Measurements from ENCODE around the gene IKZF1.

Gene IKZF1

DNA sequence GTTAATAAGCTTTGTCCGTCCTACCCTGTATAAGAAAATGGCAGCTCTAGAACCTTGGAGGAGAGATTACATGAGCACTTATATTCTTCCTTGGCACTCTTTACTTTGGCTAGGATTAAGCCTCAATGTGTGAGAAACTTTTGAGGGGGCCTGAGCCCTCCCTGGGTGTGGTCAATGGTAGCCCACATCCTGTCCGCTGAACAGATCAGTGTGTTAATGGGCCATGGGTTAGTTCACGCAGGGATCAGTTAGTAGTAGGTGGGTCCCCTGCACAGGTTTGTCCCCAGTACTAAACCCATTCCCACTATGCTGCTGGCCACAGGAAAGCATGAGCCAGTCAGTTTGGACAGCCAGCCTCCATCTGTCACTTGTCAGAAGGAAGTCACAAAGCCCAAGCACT, 20.2 kb upstream of the IKZF1 start:
- DNase-seq, result no peak

DNA sequence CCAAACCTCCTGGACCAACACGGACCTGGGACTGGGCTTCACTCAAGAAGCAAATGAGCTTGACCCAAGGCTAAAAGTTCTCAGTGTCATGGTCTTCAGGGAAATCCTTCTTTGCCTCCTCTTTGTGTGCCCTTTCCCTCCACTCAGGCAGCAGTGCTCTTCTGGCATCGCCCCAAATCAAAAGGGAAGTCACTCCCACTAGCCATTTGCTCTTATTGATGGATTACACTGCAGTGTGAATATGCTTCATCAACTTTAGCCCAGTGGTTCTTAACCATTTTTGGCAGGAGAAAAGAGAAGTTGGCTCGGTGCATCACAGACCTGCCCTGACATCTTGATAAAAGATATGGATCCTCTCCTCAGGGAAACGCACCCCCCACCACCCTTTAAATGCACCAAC, 19.2 kb upstream of the IKZF1 start:
- no peak for DNase-seq

DNA sequence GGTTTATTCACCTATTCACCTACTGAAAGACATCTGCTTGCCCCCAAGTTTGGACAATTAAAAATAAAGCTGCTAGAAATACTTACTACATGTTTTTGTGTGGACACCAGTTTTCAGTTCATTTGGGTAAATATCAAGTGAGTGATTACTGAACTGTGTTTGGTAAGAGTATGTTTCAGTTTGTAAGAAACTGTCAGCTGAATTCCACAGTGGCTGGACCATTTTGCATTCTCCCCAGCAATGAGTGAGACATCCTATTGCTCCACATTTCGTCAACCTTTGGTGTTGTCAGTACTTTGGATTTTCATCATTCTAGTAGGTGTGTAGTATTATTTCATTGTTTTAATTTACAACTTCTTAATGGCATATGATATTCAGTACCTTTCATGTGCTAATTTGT, 17.4 kb upstream of the IKZF1 start:
- DNase-seq, result no peak

DNA sequence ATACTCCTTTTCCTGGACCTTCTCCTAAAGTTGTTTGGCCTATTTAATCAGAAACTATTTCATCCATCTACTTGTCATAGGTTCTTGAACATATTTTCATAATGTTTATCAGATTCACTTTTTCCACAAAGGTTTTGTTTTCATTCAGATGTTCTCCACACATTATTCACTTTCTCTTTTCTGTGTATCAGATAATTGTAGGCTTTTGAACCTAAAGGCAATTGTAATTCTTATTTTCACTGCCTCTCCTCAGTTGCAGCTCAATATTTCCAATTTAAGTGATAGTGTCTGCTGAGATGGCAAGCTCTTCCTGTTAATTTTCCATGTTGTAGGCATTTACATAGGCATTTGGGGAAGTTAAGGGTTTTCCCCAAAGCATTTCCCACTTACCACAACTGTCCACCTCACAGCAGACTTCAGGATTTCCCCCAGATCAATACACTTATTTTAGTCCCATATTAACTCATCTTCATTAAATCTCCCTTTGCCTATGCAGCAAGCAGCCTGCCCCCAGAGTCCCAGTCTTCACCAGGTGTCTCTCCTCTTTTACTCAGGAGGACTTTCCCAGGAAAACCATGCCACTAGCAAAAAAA, 12.3 kb upstream of the IKZF1 start:
- no peak for DNase-seq

DNA sequence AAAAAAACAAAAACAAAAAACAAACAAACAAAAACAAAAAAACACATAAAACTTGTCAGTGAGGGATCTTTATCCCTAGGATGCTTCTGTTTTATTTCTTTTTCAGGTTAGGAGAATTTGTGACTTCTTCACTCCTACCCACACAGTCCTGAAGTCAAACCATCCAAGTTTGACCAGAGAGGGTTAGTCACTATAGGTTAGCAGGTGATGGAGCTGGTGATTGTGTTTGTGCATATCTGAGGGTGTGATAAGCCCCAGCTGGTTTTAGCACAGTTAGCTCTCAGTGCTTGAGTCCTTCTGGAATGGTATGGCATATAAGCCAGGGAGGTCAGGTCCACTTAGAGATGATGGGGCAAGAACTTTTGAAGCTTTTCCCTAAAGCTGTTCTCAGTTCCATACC, 11.8 kb upstream of the IKZF1 start:
- no peak for DNase-seq

DNA sequence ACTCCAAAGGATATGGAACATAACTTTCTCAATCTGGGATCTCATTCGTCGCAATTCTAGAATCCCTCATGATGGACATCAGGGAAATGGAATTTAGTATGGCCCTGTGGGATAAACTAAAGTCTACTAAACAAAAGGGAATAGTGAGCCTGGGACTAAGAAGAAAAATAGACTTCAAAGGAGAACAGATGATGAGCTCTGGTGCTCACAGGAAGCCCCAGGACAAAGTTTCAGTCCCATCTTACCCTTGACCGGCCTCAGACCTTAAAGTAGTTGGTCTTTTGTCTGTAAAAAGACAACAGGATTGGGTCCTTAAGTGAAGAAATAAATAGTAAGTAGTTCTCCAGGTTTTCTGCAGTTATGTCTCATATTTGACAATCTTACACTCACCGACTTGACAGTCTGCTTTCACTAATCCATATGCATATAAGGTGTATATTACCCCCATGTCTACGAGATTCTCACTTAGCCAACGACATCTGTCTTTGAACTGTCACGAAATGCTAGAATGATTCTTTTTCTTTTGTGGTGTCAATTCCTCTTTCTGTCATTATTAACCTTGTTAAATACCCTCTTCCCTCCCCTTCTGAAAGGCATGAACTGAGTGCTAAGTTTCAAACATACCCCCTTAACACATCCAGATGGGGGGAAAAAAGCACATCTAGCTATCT, 10.9 kb upstream of the IKZF1 start:
- DNase-seq, result no peak

DNA sequence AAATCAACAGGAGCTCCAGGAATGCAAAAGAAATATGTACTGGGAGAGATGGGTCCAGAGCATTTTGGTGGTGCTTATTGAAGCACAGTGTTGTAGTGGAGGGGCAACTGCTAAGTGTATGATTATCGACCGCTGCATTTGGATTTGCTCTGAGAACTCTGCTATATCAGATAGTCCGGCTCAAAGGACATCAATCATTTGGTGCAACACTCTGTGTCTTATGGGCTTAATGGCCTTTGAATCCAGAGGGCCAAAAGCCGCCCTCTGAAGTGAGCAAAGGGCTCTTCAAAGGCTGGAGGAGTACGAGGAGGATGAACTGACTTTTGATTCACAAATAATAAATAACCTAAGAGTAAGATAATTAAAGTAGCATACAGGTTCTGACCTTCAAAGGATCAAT, 9.4 kb upstream of the IKZF1 start:
- no peak for DNase-seq

DNA sequence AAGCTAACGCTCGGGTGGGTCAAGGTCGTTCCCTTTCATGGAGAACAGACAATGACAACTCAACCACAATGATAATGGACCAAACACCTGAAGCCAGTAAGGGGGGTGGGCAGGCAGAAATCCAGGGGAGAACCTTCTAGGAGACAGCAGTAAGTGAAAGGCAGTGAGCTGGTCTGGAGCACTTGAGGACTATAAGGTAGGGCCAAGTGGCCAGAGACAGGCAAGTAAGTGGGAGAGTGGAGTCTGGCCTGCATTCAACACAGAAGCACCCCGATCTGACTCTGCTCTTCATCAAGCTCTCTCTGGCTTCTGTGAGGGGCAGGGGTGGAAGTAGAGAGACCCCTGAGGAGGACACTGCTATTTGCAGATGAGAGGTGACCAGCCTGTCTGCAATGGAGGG, 7.7 kb upstream of the IKZF1 start:
- DNase-seq, result no peak

DNA sequence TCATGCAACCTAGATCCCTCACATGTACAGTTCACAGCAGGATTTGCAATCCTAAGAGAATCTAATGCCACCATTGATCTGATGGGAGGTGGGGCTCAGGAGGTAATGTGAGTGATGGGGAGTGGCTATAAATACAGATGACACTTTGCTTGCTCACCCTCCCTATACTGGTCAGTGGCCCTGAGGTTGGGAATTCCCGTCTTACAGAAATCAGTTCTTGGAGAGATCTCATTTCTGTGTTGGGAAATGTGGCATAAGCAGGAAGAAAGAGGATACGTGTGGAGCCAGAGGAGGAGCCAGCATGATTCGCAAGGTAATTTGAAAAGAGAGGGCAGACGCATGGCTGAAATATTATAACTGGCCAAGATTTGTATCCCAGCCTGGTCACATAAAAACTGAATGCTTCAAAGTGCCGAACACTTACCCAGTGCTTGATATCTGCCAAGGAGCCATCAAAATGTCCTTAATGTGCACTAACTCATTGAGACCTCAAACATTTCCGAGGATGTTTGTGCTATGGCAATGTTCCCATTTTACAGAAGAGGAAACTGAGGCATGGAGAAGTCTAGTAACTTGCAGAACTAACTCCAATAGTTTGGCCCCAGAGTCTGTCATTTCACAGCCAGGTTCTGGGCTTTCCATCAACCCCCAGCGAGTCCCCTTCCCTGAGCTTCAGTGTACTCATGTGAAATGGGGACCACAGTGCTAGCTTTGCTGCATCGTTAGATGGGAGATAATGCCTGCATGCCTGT, 5.5 kb upstream of the IKZF1 start:
- DNase-seq, result no peak

DNA sequence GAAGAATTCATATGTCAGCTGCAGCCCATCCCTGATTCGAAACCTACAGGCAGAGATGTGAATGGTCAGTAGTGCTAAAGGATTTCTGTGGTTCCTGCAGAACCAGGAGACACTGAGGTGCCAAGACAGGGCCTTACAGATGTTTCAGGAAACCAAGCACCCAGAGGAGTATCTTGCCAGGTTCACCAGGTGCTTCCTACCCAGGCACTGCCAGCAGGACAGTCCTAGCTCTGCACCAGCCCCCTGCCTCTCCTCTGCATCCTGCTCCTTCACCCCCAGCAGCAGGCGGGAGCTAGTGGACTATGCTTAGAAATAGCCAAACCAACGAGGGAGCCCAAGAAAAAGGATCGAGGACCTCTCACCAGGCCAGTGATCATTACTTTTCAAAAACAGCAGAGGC, 4.2 kb upstream of the IKZF1 start:
- DNase-seq, result no peak

DNA sequence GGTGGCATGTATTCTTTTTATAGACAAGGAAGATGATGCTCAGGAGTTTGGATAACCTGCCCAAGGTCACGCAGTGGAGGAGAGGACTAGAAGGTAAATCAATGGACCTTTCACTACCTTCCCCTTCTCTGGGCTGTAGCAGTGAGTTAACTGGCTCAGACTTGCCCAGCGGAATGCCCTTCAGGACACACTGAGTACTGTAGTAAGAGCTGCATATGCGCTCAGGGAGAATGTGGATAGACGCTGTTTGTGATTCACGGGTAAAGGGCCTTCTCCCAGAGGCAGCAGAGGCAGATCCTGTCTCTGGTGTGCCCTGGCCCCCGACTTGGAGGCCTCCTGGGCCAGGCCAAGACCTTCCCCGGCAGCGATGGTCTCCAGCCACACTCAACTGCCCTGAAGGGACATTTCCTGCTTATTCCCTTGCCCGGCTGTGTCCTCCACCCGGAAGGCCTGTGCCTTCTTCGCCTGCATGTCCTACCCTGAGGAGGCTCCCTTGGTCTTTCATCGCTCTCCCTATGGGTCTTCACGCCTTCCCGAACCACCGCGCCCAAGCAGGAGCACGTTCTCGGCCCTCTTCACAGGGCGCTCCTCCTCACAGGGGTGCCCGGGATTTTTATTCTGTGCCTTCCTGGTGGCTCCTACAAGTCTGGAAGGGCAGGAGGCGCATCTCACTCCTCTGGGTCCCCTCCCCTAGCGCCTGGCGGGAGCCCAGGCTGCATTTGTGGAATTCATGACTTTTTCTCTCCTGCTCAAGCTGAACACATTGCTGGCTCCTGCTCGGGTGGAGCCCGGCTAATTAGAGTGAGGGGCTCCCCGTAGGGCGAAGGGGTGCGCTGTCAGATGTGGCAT, 1.8 kb upstream of the IKZF1 start:
- DNase-seq, result no peak

DNA sequence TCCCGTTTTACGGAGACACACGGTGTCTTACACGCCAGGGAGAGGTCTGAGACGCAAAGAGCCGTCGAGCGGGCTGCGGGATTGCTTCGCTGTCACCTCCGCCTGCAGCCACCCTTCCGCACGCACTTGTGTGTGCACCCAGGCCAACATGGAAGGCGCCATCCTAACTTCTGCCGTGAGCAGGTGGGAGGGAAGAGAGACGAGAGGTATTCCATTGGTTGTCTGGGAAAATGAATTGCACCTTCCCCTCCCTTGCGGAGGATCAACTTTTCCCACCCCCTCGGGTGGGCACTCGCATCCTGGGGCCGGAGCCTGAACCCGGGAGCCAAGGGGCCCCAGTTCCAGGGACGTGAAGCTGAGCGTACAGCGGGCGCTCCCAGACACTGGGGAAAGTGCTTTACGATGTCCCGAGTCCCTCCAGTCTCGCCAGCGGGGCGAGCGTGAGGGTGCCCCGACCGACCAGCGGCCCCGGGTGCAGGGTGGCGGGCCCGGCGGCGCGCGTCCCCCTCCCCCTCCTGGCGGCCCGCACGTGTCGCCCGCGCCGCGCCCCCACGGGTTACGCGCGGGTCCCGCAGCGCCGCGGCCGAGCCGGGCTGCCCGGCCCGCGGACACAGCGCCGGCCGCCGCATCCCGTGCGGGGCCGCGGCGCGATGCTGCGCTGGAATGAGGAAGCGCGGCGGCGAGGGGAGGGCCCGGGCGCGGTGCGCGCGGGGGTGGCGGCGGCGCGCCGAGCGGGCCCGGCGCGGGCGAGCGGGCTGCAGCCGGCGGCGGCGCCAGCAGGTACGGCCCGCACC, 984 bp upstream of the IKZF1 start:
- DNase-seq, result no peak

DNA sequence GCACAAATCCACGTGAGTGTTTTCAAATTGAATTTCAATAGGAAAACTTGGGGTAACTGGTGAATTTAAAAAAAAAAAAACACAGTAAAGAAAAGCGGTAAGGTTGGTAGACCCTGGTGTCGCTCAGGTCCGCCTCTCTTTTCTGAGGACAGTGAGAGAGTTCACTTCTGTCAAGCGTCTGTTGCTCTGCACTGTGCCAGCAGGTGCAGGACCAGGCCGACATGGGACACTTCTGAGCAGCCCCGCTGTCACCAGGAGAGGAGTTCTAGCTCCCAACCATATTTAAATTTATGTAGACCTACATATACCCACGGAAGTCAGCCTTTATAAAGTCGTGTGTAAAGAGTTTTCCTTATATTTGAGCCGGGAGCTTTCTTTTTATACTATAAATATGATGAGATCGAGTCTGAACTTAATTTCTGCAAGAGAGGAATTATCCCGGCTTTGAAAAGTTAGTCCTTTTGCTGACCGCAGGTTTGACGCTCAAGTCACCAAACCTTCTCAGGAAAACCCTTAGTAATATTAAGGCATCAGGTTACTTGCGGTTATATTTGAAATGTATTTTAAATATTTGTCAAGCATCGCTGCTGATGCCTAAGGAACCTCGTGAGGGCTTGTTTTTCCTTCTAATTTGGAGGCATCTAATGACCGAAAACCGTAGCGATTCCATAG, 531 bp downstream of the IKZF1 start:
- DNase-seq, result no peak

DNA sequence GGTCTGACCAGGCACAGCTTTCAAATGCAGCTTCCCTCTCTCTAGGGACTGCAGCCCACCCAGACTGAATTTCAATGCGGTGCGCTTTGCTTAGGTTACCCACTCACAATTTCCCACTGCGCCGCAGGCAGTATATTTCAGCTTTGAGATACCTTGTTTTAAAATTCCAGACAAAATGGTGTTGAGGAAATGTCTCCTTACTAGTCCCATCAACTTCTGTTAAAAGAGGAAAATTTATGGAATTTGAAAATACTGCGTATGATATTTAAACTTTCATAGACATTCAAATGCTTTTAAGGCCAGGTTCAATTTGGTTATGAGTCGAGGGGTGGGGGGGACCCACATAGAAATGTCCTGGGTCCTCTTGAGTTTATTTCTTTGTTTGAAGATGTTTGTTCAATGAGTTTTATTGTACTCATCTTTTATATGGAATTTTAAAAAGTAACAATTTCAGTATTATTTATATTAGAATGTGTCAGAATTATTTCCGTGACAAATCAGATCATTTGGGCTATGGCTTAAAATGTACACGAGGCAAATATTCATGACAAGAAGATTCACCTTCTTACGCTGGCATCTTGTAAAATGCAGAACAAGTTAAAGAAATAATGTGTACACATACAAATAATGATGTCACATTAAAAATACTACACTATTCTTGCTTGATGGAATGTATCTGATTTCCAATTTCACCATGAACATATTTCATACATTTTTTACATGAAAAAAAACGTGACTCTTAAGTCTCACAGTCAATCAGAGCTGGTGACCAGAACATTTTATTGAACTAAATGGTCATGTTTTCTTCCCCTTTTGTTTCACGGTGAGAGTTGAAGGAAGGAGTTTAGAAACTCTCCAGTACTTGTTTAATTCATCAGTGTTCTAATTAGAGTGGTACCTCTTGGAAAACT, 1.3 kb downstream of the IKZF1 start:
- no peak for DNase-seq

DNA sequence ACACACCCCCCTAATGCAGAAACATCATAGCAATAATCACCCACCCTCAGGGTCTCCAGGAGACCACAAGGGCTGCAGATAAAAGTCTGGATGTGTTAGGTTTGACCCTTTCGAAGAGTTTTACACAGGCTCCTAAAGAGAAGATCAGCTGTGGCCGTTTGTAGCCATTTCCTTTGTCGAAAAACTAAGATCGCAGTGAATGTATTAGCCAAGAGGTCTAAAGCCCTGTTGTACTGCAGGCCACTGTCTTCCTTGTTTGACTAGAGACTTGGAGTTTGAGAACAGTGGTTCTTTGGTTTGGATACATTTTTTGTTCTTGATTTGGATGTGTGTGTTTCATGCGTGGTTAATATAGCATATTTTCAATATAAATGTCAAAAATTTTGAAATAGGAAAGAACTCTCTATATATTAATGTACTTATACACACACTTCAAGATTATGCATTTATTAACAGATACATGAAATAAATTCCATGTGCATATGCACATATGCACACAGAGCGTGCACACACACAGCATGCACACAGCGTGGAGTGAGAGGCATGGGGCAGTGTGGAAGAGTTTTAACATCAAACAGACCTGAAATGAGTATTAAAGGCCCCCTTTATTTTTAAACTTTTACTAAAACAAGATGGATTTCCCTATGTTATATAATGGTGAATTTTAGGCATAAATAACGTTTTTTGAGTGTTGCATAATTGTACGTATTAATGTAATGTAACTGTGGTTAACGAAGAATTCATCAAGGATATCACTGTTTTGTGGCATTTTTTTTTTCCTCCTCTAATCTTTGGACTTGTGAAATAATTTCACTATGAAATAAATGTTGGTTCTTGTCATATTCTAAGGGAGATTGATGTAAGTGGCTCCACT, 2.2 kb downstream of the IKZF1 start:
- no peak for DNase-seq

DNA sequence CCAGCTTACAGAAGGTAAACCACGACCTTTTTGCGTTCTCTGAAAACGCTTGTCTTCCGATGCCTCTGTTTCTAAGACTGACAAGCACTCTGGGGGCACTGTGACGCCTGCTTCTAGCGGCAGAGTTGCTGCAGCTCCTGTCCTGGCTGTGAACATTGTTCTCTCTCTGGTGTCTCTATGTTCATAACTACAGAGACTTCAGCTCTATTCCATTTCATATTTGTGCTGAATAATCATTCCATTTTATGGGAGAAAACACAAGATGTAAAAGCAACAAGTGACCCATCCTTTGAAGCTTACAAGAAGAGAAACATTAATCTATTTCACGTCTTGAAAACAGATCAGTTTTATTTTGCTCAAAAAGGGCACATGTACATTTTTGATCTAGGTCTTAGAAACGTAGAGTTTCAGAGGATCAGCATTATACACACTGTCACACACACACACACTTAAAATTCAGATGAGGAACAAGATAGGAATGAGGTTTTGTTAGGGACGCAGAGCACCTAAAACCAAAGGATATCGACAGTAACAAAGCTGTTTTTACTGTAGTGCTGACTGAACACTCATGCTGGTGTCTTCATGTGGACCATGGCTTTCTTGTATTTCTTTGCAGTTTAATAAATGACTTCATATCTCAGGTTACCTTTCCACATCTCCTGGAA, 3.0 kb downstream of the IKZF1 start:
- DNase-seq, result no peak

DNA sequence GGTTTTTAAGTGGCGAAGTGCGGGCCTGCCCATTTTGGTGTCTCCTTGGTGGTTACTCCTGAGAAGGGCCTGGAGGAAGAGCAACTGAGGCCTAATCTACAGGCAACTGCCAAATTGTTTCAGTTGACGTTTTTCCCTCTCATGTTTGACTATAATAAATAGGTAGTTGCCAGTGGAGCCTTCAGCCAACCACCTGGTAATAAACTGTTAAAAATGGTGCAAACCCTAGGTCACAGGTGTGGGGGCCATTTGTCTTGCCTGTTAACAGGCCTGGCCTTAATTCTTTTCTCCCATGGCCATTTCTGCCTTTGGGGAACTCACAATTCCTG, 3.7 kb downstream of the IKZF1 start:
- DNase-seq, result no peak

DNA sequence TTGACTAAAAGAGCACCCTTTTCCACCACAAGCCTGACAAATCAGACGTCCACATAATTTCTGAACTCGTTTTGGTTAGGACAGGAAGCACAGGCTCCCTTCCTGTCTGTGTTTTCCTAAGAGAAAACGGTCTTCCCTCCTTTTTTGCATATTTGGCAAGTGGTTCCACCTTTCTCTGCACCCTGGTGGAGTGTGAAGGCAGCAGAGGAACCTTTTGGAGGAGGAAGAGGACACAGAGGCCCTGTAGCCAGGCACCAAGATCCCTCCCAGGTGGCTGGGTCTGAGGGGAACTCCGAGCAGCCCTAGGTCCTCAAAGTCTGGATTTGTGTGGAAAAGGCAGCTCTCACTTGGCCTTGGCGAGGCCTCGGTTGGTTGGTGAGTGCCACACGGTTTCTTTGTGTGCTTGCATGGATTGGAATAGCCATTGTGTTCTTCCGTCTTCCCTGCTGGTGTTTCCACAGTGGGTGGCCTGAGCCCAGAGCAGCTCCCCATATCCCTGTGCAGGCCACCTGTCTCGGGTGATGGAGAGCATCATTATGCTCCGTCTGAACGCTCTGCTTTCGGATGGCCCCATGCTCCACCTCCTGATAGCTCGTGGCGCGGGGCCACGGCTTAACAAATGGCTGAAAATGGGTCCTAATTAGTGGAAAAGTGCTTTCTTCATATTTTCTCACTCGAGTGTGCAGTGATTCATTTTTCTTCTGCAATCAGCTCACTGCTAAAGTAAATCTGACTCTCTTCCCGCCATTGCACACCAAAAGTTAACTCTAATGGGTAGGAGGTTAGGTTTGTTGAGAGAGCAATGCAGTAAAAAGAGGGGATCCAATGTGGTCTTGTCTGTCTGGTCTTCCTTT, 4.2 kb downstream of the IKZF1 start:
- DNase-seq, result no peak
